ENCODE data around the gene TAF8.
"Not testable (repeated sequence)": the region's sequence is repeated elsewhere in the genome, so short reads cannot be mapped to it uniquely, and the experiment has no call there.

TAF8 gene

DNA sequence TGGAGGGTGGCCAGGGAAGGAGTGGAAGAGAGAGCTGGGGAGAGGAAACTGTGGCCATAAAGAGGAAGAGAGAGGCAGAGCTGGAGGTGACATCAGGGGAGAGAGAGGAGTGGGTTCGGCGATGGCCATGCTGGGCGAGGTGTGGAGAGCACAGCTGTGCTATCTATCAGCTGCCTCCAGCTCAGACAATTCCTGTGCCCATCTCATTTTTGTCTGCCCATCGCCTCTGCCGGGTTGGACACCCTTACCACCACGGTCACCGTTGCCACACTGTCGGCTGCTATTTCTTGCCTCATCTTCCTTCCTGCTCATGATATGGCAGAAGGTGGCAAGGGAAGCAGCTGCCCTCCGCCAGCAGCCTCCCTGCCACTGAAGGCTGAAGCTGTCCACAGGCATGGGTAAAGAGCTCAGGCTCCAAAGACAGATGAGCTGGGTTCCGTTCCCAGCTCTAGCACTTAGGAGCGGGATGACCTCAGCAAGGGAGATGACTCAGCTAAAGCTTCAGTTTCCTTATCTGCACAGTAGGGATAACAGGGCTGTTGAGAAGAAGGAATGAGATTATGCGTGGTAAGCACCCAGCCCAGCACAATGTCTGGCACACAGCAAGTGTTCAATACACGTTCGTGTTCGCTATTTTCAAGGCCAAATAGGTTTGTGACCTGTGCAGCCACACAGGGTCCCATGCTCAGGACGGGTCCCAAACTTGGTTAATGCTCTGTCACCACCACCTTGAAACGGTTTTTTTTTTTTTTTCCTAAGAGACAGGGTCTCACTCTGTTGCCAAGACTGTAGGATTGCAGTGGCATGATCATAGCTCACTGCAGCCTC, 21.9 kb upstream of the TAF8 start:
- no peak for DNase-seq (ENCODE audit: low read depth)

DNA sequence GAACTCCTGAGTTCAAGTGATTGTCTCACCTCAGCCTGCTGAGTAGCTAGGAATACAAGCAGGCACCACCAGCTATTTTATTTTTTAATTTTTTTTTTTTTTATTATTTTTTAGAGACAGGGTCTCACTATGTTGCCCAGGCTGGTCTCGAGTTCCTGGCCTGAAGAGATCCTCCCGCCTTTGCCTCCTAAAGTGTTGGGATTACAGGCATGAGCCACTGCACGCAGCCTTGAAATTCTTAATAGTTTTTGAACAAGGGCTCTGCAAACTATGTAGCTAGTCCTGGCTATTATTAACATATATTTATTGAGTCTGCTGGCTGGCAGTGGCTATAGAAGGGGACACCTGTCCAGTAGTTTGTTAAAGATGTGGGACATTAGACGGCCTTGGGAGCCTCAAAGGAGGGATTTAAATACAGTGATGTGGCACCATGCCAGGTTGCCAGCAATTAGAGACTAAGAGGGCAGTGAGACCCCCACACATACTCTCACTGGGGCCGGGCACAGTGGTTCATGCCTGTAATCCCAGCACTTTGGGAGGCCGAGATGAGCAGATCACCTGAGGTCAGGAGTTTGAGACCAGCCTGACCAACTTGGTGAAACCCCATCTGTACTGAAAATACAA, 21.1 kb upstream of the TAF8 start:
- DNase-seq (ENCODE audit: low read depth), result no peak

DNA sequence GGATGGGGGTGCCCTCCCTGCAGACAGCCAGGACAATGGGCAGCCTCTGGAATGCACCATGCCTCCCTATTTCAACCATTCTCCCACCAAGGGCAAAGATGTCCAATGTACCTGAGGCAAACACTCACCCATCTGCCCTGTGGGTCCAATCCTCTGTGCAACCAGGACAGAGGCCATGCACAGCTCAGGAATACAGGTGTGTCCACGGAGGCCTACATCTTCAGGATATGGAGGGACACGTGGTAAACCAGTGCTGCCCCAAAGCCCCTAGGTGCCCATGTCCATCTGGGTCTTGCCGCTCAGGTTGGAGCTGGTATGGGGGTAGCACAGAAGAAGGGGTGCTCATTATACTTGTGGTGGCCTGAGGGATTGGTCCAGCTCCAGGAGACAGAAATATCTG, 20.4 kb upstream of the TAF8 start:
- no peak for DNase-seq (ENCODE audit: low read depth)

DNA sequence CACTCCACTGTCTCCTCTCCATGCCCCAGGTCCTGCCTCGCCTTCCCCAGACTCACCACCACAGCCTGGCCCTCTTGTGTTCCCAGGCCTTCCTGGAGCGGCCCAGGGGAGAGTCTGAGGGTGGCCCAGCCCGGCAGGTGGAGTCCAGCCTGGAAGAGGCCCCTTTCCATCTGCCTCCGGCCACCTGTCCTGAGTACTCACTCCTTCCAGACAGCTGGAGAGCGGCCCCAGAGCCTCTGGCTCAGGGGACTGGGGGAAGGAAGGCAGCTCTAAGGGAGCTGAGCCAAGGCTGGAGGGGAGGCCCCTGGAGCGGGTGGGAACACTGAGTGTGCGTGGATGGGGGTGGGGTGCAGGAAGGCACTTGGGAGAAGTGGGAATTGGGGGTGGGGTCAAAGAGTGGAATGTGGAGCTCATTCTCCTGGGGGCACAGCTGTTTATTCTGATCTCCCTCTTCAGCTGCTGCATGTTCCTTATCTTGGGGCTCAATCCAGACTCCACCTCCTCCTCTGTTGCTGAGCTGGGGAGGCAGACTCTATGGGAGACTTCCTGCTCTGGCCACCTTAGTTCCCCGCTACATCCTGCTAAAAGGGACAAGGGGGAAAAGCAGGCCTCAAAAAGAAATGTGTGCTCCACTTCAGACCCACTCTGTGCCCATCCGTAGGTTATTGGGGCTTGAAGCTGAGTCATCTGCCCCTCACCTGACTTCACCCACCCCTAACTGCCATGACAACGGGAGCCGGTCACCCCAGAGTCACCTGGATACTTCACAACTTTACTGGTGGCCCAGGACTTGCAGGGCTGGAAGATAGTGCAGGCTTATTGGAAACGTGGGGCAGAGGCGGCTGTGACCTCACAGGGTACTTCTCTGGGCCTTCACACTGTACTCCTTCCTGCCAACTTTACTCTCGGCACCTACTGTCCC, 19.5 kb upstream of the TAF8 start:
- DNase-seq (ENCODE audit: low read depth), result no peak

DNA sequence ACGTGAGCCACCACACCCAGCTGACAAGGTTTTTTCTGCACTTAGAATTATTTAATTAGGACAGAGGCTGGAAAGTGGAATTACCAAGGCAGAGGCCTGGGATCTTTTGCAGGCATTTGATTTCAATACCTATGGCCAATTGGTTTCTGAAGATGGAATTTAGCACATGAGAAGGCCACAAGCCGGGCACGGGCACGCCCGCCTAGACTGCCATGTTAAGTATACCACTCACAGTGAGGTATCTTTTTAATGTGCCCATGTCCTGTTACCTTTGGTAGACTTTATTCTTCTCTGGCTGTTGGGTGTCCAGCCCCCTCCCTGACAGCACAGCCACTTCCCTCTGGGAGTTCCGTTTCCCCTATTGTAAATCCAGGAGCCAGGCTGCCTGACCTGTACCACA, 18.0 kb upstream of the TAF8 start:
- no peak for DNase-seq (ENCODE audit: low read depth)

DNA sequence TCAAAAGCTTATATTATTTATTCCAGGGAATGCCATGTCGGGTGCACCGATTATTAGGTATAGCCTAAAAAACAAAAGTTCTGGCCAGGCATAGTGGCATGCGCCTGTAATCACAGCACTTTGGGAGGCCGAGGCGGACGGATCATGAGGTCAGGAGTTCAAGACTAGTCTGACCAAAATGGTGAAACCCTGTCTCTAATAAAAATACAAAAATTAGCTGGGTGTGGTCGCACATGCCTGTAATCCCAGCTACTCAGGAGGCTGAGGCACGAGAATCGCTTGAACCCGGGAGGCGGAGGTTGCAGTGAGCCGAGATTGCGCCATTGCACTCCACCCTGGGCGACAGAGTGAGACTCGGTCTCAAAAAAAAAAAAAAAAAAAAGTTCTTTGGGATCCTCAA, 12.7 kb upstream of the TAF8 start:
- not testable (repeated sequence) for DNase-seq (ENCODE audit: low read depth)

DNA sequence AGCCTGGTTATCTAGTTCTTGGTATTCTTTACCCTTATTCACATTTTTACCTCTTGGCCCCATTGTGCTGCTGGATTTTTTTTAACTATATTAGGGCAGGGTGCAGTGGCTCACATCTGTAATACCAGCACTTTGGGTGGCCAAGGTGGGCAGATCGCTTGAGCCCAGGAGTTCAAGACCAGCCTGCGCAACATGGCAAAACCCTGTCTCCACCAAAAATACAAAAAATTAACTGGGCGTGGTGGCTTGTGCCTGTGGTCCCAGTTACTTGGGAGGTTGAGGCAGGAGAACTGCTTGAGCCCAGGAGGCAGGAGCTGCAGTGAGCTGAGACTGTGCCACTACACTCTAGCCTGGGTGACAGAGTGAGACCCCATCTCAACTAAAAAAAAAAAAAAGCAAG, 12.2 kb upstream of the TAF8 start:
- no peak for DNase-seq (ENCODE audit: low read depth)

DNA sequence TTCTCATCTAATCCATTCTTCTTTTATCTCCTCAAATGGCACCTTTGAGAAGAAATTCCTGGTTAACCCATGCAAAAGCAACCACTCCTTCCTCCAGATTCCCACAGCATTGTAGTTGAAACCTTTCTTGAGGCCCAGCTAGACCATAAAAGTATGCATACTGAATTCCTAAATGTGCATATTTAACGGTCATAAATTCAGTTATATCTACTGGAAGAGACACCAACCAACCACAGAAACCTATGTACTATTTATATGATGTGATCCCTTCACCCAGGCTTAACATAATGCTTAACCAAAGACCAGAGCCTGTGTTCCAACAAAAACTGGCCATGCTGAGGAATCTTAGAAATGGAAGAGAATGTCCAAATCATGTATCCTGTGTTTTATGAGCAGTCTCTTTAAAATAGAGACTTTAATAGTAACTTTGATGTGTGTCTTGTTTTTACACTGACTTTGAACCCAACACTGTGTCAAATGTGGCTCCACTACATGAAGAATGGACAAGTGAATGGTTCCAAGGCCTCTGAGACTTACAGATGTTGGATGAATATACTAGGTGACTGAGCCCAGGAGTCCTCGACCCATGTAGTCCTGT, 11.4 kb upstream of the TAF8 start:
- no peak for DNase-seq (ENCODE audit: low read depth)

DNA sequence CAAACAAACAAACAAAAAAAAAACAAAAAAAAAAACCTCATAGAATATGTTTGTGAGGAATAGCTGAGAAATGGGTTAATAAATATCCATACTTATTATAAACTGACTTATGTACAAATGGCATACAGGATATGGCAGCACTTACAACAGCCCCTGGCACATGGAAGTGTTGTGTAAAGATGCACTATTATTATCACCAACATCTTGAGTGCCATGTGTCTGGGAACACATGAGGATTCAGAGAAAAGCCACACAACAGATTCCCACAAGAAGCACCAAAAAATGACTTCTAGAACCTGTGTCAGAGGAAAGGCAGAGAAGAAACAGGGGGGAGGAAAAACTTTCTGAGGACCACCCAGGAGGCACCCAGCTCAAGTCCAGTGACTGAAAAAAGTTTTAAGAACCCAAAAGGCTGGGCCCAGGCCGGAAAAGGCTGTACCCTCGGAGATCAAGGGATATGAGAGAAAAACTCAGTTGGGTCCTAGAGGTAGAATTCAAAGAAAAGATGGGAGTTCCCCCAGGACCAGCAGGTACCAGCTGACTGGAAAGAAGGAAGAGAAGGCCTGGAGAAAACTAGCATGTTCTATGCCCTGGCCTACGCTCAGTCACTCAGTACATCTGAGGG, 9.4 kb upstream of the TAF8 start:
- DNase-seq (ENCODE audit: low read depth), result no peak

DNA sequence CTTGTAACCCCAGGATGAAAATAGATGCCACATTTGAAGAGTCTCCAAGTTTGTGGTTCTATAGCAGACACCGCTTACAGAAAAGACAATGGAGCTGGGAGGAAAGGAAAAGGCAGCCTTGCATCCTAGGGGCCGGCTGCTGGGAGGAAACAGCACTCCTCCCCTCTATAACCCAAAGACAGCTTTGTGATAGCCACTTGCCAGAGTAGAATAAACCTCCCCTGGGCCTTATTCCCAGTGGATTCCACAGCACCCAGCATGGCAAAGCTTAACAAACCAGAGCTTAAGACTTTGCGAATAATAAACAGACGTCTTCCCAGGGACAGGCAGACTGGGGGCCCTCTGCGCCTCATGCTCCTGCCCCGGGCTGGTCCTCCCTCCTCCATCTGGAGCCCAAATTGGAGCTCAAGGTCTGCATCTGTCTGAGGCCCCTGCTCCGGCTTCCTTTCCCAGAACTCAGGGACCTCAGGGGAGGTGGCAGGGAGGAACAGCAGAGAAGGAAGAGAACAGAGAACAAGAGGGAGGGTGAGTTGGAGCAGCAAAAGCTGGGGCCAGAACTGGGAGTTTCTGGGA, 8.8 kb upstream of the TAF8 start:
- no peak for DNase-seq (ENCODE audit: low read depth)

DNA sequence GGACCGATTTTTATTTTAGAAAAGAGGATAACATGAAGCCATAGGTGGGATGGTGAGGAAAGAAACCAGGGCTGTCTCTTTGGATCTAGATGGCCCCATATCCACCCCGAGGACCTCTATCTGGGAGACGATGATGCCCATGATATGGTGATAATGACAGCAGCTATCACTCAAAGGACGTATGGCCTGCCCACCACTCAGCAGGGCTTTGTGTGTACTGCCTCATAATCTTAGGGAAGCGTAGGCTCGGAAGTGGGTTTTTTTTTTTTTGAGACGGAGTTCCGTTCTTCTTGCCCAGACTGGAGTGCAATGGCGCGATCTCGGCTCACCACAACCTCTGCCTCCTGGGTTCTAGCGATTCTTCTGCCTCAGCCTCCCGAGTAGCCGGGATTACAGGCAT, 8.2 kb upstream of the TAF8 start:
- no peak for DNase-seq (ENCODE audit: low read depth)

DNA sequence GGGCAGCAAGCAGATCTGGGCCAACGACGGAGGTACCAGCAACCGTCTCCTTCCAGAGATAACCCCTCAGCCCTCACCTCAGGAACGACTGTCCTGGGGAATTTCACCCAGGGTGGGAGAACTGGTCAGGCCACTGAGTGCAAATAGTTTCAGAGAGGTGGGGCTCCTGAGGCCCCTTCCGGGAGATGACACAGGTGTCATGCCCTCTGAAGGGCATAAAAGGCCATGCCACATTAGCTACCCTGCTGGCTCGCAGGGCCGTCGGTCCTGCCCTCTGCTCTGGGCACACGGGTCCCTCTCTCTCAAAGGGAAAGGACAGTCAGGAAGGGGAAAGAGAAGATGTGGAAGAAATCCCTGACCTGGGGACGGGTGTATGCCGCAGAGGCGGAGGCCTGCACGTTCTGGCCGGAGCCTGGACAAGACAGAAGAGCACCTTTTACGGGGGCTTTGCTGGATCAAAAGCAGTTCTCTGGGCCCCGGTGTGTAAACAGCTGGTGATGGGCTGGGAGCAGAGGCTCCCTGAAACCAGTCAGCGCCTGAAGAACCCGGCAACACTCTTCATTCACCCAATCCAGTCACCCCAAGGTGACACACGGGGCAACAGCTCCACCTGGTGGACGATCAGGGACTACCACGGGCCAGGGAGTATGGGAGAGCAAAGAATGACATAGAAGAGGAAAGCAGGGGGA, 6.4 kb upstream of the TAF8 start:
- peak; percentile 80 for DNase-seq (ENCODE audit: low read depth)

DNA sequence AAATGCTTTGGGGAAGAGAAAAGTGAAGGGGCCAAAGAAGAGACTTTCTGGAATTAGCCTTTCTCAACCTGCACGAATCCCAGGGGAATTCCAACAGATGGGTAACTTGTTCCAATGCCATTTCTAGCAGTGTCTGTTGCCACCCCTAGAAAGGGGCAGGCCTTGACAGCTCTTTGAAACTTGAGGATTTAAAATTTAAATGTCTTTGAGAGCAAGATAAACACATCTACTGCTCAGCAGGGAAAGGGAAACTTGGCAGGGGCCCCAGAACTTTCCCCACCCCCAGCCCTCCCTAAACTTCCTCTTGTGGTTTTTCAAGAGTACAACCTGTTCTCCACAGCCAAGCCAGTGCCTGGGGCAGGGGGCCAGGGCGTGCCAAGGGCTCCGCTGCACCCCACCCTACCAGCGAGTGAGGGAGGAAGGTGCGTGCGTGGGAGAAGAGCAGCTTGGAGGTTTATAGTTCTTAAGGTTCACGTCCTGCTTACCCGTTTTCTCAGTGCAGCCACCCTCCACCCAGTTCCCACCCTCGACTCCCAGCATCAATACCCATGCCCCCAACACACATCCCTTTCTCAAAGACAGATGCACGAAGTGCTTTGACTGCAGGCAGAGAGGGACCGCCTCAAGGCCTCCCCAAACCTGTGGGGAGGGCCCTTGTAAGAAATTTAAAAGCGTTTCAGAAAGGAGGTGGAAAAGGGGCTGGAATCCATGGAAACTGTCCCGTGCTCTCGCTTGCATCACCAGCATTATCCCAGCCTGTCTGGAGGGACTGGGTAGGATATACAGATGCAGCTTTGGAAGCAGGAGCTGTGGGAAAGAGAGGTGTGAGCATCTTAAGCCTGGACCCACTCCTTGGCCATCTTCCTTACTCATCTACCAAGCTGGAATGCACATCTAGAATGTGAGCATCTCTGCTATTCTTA, 4.5 kb upstream of the TAF8 start:
- DNase-seq (ENCODE audit: low read depth), result peak; percentile 66

DNA sequence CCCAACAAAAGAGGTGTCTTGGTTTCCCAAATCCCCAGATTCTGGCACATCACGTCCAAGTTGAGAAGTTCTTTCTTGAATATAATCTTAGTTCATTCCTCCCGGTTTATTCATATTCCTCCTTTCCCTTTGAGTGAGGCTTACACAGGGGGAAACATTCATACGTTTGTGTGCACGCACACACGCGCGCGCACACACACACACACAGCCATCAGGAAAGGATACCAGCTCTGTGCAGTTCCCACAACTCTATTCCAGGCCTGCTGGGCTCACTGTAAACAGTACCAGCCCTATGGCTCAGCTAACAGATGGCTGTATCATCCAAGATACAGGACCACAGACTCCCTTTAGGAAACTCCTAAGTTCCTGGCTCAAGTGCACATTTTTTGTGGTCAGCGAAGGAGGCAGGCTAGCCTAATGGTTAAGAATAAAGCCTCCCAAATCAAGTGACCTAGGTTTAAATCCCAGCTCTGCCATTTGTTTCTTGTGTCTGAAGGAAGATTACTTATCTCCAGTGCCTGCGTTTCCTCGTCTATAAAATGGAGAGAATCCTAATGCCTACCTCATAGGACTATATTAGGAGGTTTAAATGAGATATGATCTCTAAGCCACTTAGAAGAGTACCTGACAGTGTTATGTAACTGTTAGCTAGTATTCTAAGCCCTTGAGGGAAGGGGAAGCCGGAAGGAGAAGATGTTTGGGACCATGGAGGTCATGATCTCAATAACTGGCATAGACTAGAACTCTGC, 3.7 kb upstream of the TAF8 start:
- DNase-seq (ENCODE audit: low read depth), result no peak

DNA sequence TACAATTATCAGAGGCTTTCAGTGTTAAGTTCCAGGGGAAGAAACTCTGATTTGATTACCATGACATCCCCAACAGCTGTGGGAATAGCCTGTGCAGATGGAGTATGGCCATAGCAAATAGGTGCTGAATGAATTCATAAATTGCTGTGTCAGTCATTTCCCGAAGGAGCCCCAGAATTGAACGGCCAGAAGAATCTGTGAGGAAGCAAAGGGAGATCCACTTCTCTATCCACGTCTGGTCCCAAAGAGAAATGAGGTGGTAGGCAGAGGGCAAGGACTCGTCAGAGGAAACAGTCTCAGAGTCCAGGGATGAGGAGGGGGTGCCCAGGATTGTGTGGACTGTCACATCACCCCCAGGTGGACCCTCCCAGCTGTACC, 3.1 kb upstream of the TAF8 start:
- DNase-seq (ENCODE audit: low read depth), result no peak

DNA sequence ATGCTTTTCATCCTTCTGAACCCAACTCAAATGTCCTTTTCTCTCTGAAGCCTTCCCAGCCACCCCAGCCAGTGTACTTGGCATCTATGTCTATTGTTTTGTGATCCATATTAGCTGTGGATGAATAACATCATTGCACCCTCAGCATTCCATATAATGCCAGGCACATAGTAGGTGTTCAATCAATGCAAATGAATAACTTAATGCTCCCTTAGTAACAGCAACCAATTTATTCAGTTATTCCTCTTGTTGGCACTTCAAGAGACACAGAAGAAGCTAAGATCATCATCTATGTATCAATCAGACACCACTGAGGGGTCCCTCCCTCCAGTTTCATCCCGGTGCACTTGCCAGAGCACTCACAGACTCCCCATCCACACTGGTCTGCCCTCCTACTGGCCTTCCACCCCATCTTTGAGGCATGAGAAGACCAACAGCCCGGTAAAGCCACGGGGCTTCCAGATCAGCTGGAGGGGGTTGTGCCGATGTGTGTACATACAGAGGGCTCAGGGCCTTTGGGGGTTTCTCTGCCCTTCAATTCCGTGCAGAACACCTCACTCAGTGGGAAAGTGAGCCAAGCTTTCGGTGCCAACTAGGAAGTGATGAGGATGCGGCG, 2.4 kb upstream of the TAF8 start:
- no peak for DNase-seq (ENCODE audit: low read depth)

DNA sequence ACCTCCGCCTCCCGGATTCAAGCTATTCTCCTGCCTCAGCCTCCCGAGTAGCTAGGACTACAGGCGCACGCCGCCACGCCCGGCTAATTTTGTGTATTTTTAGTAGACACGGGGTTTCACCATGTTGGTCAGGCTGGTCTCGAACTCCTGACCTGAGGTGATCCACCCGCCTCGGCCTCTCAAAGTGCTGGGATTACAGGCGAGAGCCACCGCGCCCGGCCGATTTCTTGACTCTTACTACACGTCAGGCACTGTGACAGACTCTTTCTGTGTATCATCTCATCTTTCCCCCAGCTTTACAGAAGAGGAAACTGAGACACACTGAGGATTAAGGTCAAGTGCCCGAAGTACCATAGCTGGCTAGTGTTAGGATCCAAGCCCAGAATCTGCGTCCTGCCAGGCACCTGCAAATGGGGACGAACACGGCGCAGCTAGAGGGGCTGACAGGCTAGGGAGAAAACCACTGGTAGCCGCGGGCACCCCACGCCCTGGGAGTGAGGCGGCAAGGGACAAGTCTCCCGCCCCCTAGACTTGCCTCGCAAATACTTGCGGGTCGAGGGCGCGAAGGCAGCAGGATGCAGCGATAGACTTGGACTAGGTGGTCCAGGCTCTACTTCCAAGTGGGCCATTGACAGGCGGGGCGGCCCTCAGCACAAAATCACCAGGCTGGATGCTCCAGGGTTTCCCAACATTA, 1.1 kb upstream of the TAF8 start:
- no peak for DNase-seq (ENCODE audit: low read depth)

DNA sequence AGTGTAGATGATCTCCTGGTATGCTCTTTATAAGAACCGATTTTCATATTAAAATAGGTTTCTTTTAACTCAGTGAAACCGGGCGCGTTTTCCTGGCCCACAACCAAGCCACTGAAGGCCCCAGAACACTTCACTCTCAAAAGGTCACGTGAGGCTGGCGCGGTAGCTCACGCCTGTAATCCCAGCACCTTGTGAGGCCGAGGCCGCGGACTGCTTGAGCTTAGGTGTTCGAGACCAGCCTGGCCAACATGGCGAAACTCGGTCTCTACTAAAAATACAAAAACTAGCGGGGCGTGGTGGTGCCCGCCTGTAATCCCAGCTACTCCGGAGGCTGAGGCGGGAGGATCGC, 402 bp upstream of the TAF8 start:
- no peak for DNase-seq (ENCODE audit: low read depth)
